Vagina (tissue), 2 donors: Measurements from ENCODE around the gene CENATAC.

Experiments used
- POLR2A ChIP-seq, 2 donors: fragments of 450-650 bp; IDR thresholded peaks; one replicate each; pipeline ENCODE4 v1.6.1; 2017; ENCODE audit warnings: antibody characterized with exemption in 2 of 2, mild to moderate bottlenecking in 2 of 2, moderate library complexity in 2 of 2
- TF ChIP-seq, protein P1 (sequence below), 3 experiments: fragments of 450-650 bp in 2 of 3; fragments of 200-600 bp in 1 of 3; sonication (generic) in 1 of 3; IDR thresholded peaks; one replicate each; pipeline ENCODE4 v1.5.1; 2017 to 2019; ENCODE audit warnings: antibody characterized with exemption in 3 of 3, mild to moderate bottlenecking in 2 of 3, moderate library complexity in 2 of 3

GRCh38 chr11:119052163-119052814, 54.4 kb downstream of the CENATAC start:
- no peak for TF ChIP-seq POLR2A (IDR thresholded peaks at IDR 0.05)
- TF ChIP-seq, protein P1, sequence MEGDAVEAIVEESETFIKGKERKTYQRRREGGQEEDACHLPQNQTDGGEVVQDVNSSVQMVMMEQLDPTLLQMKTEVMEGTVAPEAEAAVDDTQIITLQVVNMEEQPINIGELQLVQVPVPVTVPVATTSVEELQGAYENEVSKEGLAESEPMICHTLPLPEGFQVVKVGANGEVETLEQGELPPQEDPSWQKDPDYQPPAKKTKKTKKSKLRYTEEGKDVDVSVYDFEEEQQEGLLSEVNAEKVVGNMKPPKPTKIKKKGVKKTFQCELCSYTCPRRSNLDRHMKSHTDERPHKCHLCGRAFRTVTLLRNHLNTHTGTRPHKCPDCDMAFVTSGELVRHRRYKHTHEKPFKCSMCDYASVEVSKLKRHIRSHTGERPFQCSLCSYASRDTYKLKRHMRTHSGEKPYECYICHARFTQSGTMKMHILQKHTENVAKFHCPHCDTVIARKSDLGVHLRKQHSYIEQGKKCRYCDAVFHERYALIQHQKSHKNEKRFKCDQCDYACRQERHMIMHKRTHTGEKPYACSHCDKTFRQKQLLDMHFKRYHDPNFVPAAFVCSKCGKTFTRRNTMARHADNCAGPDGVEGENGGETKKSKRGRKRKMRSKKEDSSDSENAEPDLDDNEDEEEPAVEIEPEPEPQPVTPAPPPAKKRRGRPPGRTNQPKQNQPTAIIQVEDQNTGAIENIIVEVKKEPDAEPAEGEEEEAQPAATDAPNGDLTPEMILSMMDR (IDR thresholded peaks at IDR 0.05), result no peak
